Lung (tissue), 12 donors: ENCODE measurements around the gene DHRS1. TPM values are rescaled to one million over a fixed set of nuclear protein-coding genes. Genes with fewer than 3 reads are reported as not detected.

ENCODE experiments used
- ATAC-seq: fragments of 200-7000 bp; cut with Tn5 transposase; one replicate; pipeline ENCODE4 v1.9.1; 2020; ENCODE audit warnings: moderate number of reproducible peaks; ENCODE audit not compliant: insufficient read depth, low FRiP score
- DNase-seq, 3 donors: peaks; one replicate each; pipeline ENCODE4 v3.0.0-alpha.2; 2013 to 2017
- H3K27ac ChIP-seq, 2 donors: one replicate each; pipeline ENCODE4 v1.5.1; 2013; ENCODE audit warnings: mild to moderate bottlenecking in 2 of 2, moderate library complexity in 2 of 2, control low read depth in 1 of 2, inconsistent platforms in 1 of 2, low read depth in 1 of 2, low read length in 1 of 2
- H3K27me3 ChIP-seq, 3 donors: one replicate each; pipeline ENCODE4 v1.5.1; 2013; ENCODE audit warnings: low read length in 2 of 3; ENCODE audit not compliant: control insufficient read depth in 3 of 3, insufficient read depth in 3 of 3
- H3K36me3 ChIP-seq, 4 donors: one replicate each; pipeline ENCODE4 v1.5.1; 2013; ENCODE audit warnings: low read length in 4 of 4, mild to moderate bottlenecking in 1 of 4, moderate library complexity in 1 of 4; ENCODE audit not compliant: control insufficient read depth in 4 of 4, insufficient read depth in 4 of 4
- H3K4me1 ChIP-seq, 5 donors: one replicate each; pipeline ENCODE4 v1.5.1; 2013; ENCODE audit warnings: low read length in 5 of 5, mild to moderate bottlenecking in 2 of 5, moderate library complexity in 1 of 5; ENCODE audit not compliant: control insufficient read depth in 5 of 5, insufficient read depth in 5 of 5
- H3K4me3 ChIP-seq: one replicate; pipeline ENCODE4 v1.5.1; 2013; ENCODE audit warnings: mild to moderate bottlenecking, control low read depth, moderate library complexity
- H3K9ac ChIP-seq, 2 donors: one replicate each; pipeline ENCODE4 v1.5.1; 2013; ENCODE audit warnings: low read length in 2 of 2, control low read depth in 1 of 2; ENCODE audit not compliant: insufficient read depth in 1 of 2
- H3K9me3 ChIP-seq, 4 donors: one replicate each; pipeline ENCODE4 v1.5.1; 2013; ENCODE audit warnings: low read length in 3 of 4, mild to moderate bottlenecking in 1 of 4, moderate library complexity in 1 of 4; ENCODE audit not compliant: control insufficient read depth in 4 of 4, insufficient read depth in 3 of 4
- WGBS, 2 donors: extraction: QIAGEN DNeasy Blood & Tissue Kit; methylation state at CpG; one replicate each; pipeline ENCODE4 v1.1.7; 2013; 5-methylcytosine and 5-hydroxymethylcytosine counted together
- polyA plus RNA-seq, 2 donors: library from polyadenylated mRNA; stranded (reverse); fragments of 200-250 nt; gene quantifications; one replicate each; pipeline ENCODE4 v1.2.1, GENCODE V29; 2013
- total RNA-seq, 2 donors: library from RNA; depleted of rRNA in 1 of 2; stranded (reverse); fragments of >200 nt in 1 of 2; gene quantifications; one replicate each; pipeline ENCODE4 v1.2.1, GENCODE V29; 2014 to 2021
- TF ChIP-seq, protein P1 (sequence below): IDR thresholded peaks from 2 replicates; pipeline ENCODE4 v1.5.1; 2012; ENCODE audit warnings: mild to moderate bottlenecking; ENCODE audit errors: control extremely low read depth, extremely low read depth
- donor health status: control.
- donor health status: control.
- donor health status: Bipolar disorder and iron deficiency.
- donor health status: healthy.
- donor health status: DM: yes; HTN: yes; CAD: no.

Gene DHRS1
- total and polyA plus RNA-seq, 4 donors: 20.6 to 27.8 (median 22.4) TPM

DNA sequence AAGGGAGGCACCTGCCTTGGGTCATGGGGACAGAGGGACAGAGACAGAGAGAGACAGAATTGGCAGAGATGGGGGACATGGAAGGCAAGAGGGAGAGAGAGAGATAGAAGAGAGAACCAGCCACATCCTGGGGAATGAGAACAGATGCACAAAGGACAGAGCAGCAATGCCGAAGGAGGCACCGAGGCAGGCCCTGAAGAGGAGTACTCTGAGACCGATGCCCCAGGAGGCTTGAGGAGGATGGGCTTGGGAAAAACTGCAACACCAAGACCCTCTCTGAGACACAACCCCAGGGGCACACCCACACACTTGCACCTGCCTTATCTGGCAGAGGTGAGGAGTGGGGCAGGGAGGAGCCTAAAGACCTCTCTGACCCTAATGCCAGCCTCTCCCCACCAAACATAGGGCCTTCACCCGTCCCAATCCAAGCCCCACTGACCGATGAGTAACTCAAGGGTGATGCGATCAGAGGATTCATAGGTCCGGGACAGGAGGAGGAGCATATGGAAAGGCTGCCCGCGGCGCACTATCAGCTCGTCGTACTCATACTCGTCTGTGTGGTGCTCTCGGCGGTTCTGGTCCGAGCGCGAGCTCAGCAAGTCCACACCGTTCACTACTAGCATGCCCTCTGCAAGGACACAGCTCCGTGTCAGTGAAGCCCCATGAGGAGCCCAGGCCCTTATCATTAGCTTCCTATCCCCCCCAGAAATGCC, 38.2 kb downstream of the DHRS1 start:
- H3K9me3 ChIP-seq: no peaks in the 10 kb centered on the region
- DNase-seq (no peak), ATAC-seq (no peak)
- H3K4me1 ChIP-seq: peaks cover 0 to 11% (median 7%) of the 10 kb centered on the region in 5 donors
- H3K27me3 ChIP-seq: no peaks in the 10 kb centered on the region
- WGBS, 2 donors: 92 to 93% methylated on average over 20 of the region's 20 CpGs
- H3K27ac ChIP-seq: no peak overlapping the region
- peaks cover 0 to 9% (median 0%) of the 10 kb centered on the region in 4 donors for H3K36me3 ChIP-seq
- H3K9ac ChIP-seq: no peak overlapping the region
- TF ChIP-seq, protein P1, sequence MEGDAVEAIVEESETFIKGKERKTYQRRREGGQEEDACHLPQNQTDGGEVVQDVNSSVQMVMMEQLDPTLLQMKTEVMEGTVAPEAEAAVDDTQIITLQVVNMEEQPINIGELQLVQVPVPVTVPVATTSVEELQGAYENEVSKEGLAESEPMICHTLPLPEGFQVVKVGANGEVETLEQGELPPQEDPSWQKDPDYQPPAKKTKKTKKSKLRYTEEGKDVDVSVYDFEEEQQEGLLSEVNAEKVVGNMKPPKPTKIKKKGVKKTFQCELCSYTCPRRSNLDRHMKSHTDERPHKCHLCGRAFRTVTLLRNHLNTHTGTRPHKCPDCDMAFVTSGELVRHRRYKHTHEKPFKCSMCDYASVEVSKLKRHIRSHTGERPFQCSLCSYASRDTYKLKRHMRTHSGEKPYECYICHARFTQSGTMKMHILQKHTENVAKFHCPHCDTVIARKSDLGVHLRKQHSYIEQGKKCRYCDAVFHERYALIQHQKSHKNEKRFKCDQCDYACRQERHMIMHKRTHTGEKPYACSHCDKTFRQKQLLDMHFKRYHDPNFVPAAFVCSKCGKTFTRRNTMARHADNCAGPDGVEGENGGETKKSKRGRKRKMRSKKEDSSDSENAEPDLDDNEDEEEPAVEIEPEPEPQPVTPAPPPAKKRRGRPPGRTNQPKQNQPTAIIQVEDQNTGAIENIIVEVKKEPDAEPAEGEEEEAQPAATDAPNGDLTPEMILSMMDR: no peak
- no peak overlapping the region for H3K4me3 ChIP-seq

DNA sequence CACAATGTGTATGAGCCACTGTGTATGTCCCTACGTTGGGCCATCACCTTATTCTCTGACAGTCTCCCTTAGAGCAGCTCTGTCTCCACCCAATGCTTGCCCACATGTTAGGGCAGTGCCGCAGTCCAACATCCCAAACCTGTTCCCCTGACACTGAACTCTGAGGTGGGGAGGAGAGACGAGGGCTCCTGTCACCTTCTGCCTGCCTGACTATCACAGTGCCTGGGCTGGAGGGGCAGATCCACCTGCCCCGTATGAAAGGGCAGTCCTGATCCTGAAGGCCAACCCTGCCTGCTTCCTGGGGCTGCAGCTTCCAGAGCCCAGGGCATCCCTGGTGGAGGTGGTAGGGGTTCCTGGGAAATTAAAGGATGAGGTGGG, 38.8 kb downstream of the DHRS1 start:
- Histone ChIP-seq H3K4me1 (peaks cover 0 to 11% (median 7%) of the 10 kb centered on the region in 5 donors), H3K9me3 (no peaks in the 10 kb centered on the region), H3K27me3 (no peaks in the 10 kb centered on the region), H3K36me3 (peaks cover 0 to 3% (median 0%) of the 10 kb centered on the region in 4 donors), H3K9ac (no peak overlapping the region), H3K4me3 (no peak overlapping the region), H3K27ac (no peak overlapping the region)
- DNase-seq (no peak), ATAC-seq (no peak)
- TF ChIP-seq, protein P1: no peak
- 91 to 94% methylated on average over 4 of the region's 4 CpGs for WGBS, 2 donors

DNA sequence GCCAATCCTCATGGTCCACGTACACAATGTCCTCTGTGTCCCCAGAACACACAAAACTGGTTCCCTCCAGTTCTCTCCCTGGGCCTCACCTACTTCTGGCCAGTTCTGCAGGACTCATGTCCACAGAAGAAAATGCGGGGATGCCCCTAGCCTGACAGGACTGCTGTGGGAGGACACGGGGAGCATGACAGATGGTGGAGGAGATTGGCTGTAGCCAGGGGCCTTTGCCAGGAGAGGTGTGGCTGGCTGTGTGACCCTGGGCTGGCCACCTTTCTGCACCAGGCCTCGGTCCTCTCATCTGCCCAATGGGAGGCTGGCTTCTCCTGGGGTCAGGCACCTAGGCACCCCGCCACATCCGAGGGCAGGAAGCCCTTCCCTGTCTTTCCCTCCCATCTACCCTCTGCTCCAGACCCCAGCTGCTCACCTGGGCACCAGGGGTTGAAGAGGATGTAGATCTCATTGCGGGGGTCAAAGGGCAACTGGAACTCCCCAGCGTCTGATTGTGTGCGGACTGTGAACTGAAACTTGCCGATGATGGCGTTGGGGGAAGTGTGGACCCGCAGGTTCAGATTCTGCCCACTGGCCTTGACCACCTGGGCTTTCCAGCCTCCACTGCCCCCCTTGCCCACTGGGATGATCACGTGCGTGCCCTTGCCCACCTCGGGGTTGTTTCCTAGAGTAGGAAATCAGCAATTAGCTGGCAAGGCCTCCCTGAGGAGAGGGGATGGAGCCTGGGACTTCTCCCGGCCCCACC, 39.4 kb downstream of the DHRS1 start:
- Histone ChIP-seq H3K4me3 (no peak overlapping the region), H3K9ac (no peak overlapping the region), H3K27me3 (no peaks in the 10 kb centered on the region), H3K27ac (peak overlapping the region in 1 of 2 donors; percentile 22), H3K4me1 (peaks cover 0 to 11% (median 7%) of the 10 kb centered on the region in 5 donors), H3K9me3 (no peaks in the 10 kb centered on the region), H3K36me3 (peaks cover 0 to 2% (median 0%) of the 10 kb centered on the region in 4 donors)
- DNase-seq (peak in 1 of 3 donors; percentile 16), ATAC-seq (no peak)
- WGBS, 2 donors: 87 to 95% methylated on average over 16 of the region's 16 CpGs
- TF ChIP-seq, protein P1: no peak
